Activated CD8-positive, alpha-beta memory T cell treated with anti-CD3 and anti-CD28 coated beads for 36 hours (primary cell): Measurements from ENCODE around the gene MRFAP1L1. TPM values are rescaled to one million over a fixed set of nuclear protein-coding genes. Genes with fewer than 3 reads are reported as not detected.

ENCODE experiments used
- CTCF ChIA-PET: fragments of 350-600 bp; sonication (Branson Sonifier 250); formaldehyde crosslinking; loops from one replicate; lab custom pipeline; 2021; ENCODE audit warnings: antibody characterized with exemption; lab: Charles Lee
- POLR2A ChIA-PET: fragments of 350-600 bp; sonication (Branson Sonifier 250); formaldehyde crosslinking; loops from one replicate; lab custom pipeline; 2021; ENCODE audit warnings: antibody characterized with exemption; lab: Charles Lee
- total RNA-seq, 2 experiments: library from RNA; stranded (reverse); gene quantifications; one replicate each; pipeline ENCODE4 v1.2.3, GENCODE V29; 2021

MRFAP1L1 gene
- total RNA-seq, 2 experiments from 2014 or later, result 45.9 to 49.2 TPM

DNA sequence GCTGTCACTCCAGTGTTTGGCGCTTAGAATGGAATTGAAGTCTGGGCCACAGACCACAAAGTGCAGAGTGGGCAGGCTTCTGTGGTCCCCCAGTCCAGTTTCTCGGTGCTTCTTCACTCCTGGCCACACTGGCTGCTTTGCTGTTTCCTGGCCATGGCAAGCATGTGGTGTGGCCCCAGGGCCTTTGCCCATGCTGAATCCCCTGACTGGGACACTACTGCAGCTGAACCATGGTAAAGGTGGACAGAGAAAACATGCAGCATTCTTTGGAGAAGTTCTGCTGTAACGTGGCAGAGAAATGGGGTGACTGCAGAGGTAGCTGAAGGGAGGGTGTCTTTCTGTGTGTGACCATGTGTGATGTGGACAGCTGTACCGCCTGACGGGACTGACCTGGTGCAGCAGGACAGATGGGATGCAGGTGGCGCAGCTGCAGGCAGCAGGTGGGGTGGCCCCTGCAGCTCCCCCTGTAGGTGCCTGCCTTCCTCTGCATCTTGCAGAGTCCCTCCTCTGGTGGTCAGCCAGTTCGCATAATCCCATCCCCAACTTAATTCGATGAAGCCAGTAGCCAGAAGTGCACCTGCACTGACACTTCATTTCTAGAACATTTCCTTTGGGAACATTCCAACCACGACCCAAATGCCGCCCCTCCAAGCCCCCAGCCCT lies 29.2 kb downstream of the MRFAP1L1 start:
- CTCF ChIA-PET, result interaction anchor here (0.9 to 1.6 kb wide), 4 partner anchors 10 to 193 kb away, joined by 3 to 5 read pairs (median 4); no protein-coding TSS in a partner anchor
- POLR2A ChIA-PET, result no interaction called here

DNA sequence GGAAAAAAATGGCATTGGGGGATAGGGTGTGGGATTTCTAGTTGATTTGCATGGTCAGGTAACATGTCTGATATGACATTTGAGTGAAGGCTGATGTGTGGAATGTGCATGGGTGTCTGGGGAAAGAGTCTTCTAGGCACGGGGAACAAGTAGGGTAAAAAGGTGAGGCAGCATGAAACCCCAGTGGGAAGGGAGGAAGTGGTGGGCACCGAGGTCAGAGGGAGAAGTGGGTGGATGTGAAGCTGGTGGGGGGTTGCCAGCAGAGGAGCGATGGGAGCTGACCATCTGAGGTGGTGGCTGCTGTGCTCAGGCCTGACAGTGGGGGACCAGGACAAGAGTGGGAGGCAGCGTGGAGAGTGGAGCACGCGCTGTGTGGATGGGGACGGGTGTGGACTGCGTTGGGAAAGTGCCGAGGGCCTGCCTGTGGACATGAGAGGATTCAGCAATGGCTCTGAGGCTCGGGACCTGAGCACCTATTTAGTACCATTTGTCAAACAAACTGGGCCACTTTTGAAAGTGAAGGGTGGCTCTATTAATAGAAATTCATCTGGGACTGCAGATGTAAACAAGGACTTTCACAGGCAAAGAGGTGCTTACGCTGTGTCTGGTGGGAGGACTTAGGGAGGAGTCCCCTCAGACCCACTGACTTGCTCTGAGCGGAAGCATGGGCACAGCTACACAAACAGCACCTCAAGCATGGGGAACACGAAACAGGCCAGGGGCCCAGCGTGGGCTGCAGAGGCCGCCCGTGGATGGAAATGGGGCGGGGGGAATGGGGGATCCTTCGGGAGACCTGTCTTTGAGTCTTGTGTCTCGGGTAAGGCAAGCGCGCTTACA lies 32.7 kb downstream of the MRFAP1L1 start:
- ChIA-PET POLR2A (interaction anchor here (4.2 kb wide), 1 partner anchor 13 kb away, joined by 55 read pairs; no protein-coding TSS in a partner anchor), CTCF (interaction anchor here (5.1 kb wide), 1 partner anchor 13 kb away, joined by 37 read pairs; no protein-coding TSS in a partner anchor)

DNA sequence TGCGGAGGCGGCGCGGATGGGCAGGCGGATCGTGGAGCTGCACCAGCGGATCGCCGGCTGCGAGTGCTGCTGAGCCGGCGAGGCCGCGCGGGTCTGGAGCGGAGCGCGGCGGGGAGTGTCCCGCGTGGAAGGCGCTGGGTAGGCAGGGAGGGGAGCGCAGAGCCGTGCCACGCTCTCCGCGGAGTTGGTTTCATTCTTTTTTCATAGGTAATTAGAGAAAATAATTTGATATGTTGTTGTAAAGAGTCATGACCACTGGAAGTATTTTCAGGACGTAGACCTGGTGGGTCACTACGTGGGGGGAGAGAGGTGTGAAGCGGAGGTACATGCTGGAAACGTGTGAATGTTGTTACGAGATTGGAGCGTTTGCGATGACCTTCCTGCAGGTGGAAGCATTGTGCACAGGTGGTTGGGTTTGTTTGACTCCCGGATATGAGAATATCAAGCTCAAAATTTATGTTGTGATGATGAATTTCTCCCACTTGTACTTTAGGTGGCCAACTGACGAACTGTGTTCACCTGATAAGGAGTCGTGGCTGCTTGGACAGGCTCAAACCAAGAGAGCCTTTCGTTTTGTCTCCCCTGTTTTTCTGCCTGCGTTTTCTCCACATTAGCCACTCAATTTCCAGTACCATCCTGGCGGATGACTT lies 35.0 kb downstream of the MRFAP1L1 start:
- CTCF ChIA-PET, result interaction anchor here (0.6 to 5.1 kb wide), 22 partner anchors 10 to 337 kb away, joined by 3 to 37 read pairs (median 4); partner anchors contain the start of gene S100P
- POLR2A ChIA-PET, result interaction anchor here (0.7 to 4.2 kb wide), 11 partner anchors 16 to 393 kb away, joined by 4 to 55 read pairs (median 8); partner anchors contain the start of genes BLOC1S4, GRPEL1, MRFAP1 and MRFAP1L1

DNA sequence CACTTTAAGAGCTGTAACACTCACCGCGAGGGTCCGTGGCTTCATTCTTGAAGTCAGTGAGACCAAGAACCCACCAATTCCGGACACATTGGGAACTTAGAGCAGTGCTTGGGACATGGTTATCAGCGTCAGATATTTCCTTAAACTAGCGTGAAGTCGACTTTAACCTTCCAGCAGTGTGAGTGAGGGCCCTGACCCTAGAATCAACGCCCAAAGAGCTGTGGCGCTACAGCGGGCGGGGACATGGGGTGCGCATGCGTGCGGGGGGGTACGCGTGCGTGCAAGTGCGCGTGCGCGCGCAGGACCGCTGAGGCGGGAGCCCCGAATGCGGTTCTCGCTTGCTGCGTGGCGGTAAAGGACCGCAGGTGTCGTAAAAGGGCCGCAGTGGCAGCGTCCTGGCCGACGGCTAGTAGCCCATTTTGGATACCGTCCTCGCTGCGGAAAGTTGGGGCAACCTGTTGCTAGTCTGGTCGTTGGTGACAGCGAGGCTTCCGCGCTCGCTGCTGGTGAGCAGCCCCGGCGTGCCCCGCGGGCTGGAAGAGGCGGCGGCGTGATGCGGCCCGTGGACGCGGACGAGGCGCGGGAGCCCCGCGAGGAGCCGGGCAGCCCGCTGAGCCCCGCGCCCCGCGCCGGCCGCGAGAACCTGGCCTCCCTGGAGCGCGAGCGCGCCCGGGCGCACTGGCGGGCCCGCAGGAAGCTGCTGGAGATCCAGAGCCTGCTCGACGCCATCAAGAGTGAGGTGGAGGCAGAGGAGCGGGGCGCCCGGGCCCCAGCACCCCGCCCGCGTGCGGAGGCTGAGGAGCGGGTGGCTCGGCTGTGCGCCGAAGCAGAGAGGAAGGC lies 35.8 kb downstream of the MRFAP1L1 start:
- POLR2A ChIA-PET, result interaction anchor here (0.6 to 4.2 kb wide), 15 partner anchors 10 to 394 kb away, joined by 3 to 55 read pairs (median 8); partner anchors contain the start of genes BLOC1S4, GRPEL1, MRFAP1 and MRFAP1L1
- CTCF ChIA-PET, result interaction anchor here (0.8 to 5.1 kb wide), 20 partner anchors 9 to 235 kb away, joined by 3 to 37 read pairs (median 5); partner anchors contain the start of genes MRFAP1 and S100P

DNA sequence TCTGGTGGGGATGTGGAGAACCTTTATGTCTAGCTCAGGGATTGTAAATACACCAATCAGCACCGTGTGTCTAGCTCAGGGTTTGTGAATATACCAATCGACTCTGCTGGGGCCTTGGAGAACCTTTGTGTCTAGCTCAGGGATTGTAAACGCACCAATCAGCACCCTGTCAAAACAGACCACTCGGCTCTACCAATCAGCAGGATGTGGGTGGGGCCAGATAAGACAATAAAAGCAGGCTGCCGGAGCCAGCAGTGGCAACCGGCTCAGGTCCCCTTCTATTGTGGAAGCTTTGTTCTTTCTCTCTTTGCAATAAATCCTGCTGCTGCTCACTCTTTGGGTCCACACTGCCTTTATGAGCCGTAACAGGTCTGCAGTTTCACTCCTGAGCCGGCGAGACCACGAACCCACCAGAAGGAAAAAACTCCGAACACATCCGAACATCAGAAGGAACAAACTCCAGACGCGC lies 36.4 kb downstream of the MRFAP1L1 start:
- POLR2A ChIA-PET, result interaction anchor here (0.8 to 4.2 kb wide), 11 partner anchors 9 to 395 kb away, joined by 3 to 55 read pairs (median 9); partner anchors contain the start of genes BLOC1S4, GRPEL1, MRFAP1 and MRFAP1L1
- CTCF ChIA-PET, result interaction anchor here (1.0 to 5.1 kb wide), 5 partner anchors 9 to 33 kb away, joined by 4 to 37 read pairs (median 8); partner anchors contain the start of genes MRFAP1 and S100P

DNA sequence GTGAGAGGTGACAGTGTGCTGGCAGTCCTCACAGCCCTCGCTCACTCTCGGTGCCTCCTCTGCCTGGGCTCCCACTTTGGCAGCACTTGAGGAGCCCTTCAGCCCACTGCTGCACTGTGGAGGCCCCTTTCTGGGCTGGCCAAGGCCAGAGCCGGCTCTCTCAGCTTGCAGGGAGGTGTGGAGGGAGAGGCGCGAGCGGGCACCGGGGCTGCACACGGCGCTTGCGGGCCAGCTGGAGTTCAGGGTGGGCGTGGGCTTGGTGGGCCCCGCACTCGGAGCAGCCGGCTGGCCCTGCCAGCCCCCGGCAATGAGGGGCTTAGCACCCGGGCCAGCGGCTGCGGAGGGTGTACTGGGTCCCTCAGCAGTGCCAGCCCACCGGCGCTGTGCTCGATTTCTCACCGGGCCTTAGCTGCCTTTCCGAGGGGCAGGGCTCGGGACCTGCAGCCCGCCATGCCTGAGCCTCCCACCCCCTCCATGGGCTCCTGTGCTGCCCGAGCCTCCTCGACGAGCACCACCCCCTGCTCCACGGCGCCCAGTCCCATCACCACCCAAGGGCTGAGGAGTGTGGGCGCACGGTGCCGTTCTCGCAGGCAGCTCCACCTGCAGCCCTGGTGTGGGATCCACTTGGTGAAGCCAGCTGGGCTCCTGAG lies 37.0 kb downstream of the MRFAP1L1 start:
- ChIA-PET POLR2A (interaction anchor here (0.8 to 4.2 kb wide), 7 partner anchors 9 to 43 kb away, joined by 4 to 55 read pairs (median 17); partner anchors contain the start of genes BLOC1S4, MRFAP1 and MRFAP1L1), CTCF (interaction anchor here (1.3 to 5.1 kb wide), 5 partner anchors 8 to 43 kb away, joined by 3 to 37 read pairs (median 8); partner anchors contain the start of genes BLOC1S4 and S100P)

DNA sequence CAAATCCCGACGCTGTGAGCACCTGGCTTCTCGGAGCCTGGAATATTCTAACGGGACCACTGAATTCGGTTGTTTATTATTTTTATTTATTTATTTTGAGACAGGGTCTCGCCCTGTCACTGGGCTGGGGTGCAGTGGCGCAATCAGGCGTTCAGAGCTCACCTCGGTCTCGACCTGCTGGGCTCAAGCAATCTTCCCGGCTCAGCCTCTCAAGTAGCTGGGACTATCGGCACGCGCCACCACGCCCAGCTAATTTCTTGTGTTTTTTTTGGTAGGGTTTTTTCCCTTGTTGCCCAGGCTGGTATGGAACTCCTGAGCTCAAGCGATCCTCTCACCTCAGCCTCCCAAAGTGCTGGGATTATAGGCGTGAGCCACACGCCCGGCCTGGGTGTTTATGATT lies 37.5 kb downstream of the MRFAP1L1 start:
- ChIA-PET POLR2A (no interaction called here), CTCF (interaction anchor here (1.3 to 2.0 kb wide), 2 partner anchors 30 to 43 kb away, joined by 3 to 6 read pairs; partner anchors contain the start of gene BLOC1S4)

DNA sequence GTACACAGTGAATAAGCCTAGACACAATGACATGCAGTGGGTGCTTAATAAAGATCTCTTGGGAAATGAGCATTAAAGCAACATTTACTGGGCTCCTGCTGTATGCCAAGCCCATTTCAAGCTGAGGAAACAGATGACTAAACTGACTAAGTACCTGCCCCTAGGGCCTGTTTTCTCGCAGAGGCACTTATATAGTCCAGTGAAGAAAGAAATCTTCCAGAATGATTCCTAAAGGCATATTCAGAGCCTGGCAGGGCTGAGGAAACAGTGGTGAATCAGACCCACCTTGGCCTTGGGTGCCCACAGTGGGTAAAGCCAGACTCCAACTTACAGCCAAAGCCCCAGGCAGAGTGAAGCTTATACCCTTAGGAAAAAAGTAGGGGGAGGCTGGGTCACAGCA lies 38.0 kb downstream of the MRFAP1L1 start:
- CTCF ChIA-PET, result interaction anchor here (1.3 kb wide), 1 partner anchor 44 kb away, joined by 3 read pairs; the partner anchor contains the start of gene BLOC1S4
- POLR2A ChIA-PET, result interaction anchor here (0.6 kb wide), 1 partner anchor 1557 kb away, joined by 5 read pairs; no protein-coding TSS in a partner anchor

DNA sequence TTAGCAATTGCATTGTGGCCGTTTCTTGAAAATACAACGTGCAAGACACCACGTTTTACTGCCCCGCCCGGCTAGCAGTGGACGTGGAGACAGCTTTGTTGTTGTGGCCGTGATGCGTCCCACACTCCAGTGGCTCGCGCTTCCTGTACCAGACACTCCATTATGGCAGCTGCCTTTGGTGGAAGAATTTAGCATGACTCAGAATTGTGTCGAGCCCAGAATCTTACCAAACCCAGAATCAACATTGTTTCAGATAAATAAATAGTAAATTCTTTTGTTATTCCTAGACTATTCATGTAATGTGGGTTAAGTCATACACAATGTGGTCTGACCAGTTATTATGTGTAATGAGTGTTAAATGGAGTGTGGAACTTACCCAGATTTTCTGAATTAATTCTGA lies 41.3 kb downstream of the MRFAP1L1 start:
- ChIA-PET CTCF (no interaction called here), POLR2A (no interaction called here)

DNA sequence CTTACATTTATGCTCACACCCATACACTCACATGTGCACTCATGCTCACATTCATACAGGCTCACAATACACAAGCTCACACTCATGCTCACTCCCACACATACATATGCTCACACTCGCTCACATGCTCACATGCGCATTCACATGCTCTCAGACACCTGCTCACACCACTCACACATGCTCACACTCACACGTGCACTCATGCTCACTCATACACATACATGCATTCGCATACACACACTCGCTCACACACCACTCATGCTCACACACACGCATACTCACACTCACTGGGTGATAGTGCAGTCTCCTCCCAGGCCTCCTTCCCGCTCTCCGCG lies 44.4 kb downstream of the MRFAP1L1 start:
- ChIA-PET POLR2A (no interaction called here), CTCF (interaction anchor here (2.1 kb wide), 1 partner anchor 23 kb away, joined by 6 read pairs; no protein-coding TSS in a partner anchor)

DNA sequence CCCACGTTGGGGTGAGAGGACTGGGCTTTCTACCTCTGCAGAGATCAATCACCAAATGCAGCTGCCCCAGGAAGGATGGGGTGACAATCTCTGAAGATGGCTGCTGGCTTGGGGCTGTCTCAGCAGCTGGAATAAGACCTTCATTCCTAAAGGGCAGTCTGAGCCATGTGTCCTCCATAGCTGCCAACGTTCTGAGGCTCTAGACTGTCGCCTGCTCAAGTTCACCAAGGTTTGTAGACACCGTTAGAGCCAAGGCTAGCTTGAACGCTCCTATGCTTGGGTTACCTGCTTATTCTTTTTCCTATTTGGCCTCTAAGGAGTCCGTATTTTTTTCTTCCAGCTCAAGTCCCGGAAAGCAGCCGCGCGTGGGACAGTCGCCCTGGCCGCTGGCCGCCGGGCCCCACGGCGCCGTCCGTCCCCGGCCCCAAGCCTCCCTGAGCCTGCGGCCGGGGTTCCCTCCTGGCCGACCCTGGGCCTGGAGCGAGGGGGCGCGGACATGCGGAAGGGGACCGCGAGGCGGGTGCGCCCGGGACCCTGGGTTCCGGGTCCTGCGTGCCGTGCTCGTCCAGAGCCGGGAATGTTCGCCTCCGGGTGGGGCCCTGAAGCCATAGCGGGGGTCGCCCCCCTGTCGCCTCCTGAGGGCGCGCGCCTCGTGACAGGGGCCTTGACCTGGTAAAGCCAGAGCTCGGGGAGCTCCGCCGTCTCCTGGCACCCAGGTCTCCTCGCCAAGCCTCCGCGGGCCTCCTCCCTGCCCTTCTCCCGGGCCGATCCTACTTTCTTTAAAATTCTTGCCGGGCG lies 45.9 kb downstream of the MRFAP1L1 start:
- CTCF ChIA-PET, result interaction anchor here (0.7 to 2.7 kb wide), 8 partner anchors 9 to 91 kb away, joined by 3 to 10 read pairs (median 5); a partner anchor contains a TSS
- POLR2A ChIA-PET, result interaction anchor here (0.6 to 1.8 kb wide), 4 partner anchors 10 to 349 kb away, joined by 3 to 9 read pairs (median 6); partner anchors contain the start of gene MRFAP1

DNA sequence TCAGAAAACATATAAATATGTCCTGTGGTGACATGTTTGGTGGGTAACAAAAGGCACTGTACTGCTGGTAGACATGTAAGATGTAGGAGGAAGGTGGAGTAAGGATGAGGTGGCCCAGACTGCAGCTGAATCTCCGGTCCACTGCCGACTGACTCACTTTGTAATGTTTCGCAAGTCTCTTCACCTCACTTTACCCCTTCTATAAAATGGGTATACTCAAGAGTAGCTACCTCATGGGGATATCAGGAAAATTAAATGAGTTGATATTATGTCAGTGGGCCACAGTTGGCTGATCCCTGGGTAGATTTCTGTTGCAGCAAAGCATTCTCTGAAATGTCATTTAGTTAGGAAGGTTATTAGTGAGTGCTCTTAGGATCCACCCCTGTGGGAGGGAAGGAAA lies 47.1 kb downstream of the MRFAP1L1 start:
- POLR2A ChIA-PET, result no interaction called here
- CTCF ChIA-PET, result interaction anchor here (2.5 to 2.7 kb wide), 2 partner anchors 13 to 90 kb away, joined by 5 to 10 read pairs; no protein-coding TSS in a partner anchor

DNA sequence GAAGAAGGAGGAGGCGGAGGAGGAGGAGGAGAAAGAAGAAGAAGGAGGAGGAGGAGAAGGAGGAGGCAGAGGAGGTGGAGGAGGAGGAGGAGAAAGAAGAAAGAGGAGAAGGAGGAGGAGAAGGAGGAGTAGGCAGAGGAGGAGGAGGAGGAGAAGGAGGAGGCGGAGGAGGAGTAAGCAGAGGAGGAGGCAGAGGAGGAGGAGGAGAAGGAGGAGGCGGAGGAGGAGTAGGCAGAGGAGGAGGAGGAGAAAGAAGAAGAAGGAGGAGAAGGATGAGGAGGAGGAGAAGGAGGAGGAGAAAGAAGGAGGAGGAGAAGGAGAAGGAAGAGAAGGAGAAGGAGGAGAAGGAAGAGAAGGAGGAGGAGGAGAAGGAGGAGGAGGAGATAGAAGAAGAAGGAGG lies 49.2 kb downstream of the MRFAP1L1 start:
- ChIA-PET CTCF (no interaction called here), POLR2A (interaction anchor here (2.5 kb wide), 1 partner anchor 19 kb away, joined by 9 read pairs; the partner anchor contains the start of gene MRFAP1)

DNA sequence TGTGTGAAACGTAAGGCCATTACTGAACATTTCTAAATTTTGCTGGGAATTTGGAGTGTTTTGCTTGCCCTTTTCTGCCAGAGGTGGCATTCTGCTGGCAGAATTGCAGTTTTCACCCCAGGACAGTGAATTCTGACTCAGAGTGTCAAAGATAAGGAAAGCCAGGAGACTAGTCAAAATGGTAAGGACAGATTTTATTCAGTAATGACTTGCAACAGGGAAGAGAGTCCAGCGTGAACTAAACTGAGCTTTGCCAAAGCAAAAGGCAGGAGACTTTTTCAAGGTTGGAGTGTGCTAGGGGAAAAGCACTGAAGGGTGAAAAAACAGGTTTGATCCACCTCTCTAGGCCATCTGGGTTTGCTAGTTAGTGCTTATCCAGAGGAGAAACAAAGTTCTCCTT lies 49.8 kb downstream of the MRFAP1L1 start:
- ChIA-PET POLR2A (interaction anchor here (2.5 kb wide), 1 partner anchor 19 kb away, joined by 9 read pairs; the partner anchor contains the start of gene MRFAP1), CTCF (no interaction called here)

DNA sequence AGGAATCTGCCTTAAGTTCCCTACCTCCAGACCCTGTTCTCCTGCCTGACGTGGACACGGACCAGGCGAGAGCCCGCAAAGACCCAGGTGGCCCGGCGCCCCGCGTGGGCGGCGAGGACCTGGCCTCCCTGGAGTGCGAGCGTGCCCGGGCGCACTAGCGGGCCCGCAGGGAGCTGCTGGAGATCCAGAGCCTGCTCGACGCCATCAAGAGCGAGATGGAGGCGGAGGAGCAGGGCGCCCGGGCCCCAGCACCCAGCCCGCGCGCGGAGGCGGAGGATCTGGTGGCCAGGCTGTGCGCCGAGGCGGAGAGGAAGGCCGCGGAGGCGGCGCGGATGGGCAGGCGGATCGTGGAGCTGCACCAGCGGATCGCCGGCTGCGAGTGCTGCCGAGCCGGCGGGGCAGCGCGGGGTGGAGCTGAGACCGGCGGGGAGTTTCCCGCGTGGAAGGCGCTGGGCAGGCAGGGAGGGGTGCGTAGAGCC lies 51.0 kb downstream of the MRFAP1L1 start:
- CTCF ChIA-PET, result interaction anchor here (1.2 to 1.8 kb wide), 3 partner anchors 13 to 31 kb away, joined by 3 to 5 read pairs (median 3); no protein-coding TSS in a partner anchor
- POLR2A ChIA-PET, result interaction anchor here (0.6 to 3.0 kb wide), 3 partner anchors 15 to 409 kb away, joined by 4 to 17 read pairs (median 9); partner anchors contain the start of gene MRFAP1
